Neuronal stem cell (in vitro differentiated cells): ENCODE results near the gene TMEM255B.
A peak's percentile ranks its signal among the peaks of the same experiment; 100 is the strongest.

ENCODE experiments used
- DNase-seq: peaks from one replicate; pipeline ENCODE4 v3.0.0-alpha.2; 2013; ENCODE audit warnings: low spot score
- H2AFZ ChIP-seq: one replicate; pipeline ENCODE4 v1.6.1; 2013; ENCODE audit warnings: mild to moderate bottlenecking, low read length, inconsistent platforms
- H2AK5ac ChIP-seq: 2 replicates; pipeline ENCODE4 v1.6.1; 2013; ENCODE audit warnings: low read depth, mild to moderate bottlenecking, inconsistent platforms, low read length, moderate library complexity, mixed read lengths
- H2BK120ac ChIP-seq: 2 replicates; pipeline ENCODE4 v1.6.1; 2013; ENCODE audit warnings: low read depth, mild to moderate bottlenecking, inconsistent platforms, low read length, moderate library complexity, mixed read lengths
- H2BK12ac ChIP-seq: one replicate; pipeline ENCODE4 v1.6.1; 2013; ENCODE audit warnings: low read length, inconsistent platforms
- H2BK15ac ChIP-seq: 2 replicates; pipeline ENCODE4 v1.6.1; 2013; ENCODE audit warnings: mild to moderate bottlenecking, low read length, inconsistent platforms, mixed read lengths
- H2BK5ac ChIP-seq: one replicate; pipeline ENCODE4 v1.6.1; 2013; ENCODE audit warnings: inconsistent platforms, mild to moderate bottlenecking, low read length, moderate library complexity
- H3K14ac ChIP-seq: one replicate; pipeline ENCODE4 v1.6.1; 2013; ENCODE audit warnings: low read length, inconsistent platforms
- H3K18ac ChIP-seq: 2 replicates; pipeline ENCODE4 v1.6.1; 2013; ENCODE audit warnings: low read length, inconsistent platforms
- H3K23ac ChIP-seq: 2 replicates; pipeline ENCODE4 v1.6.1; 2013; ENCODE audit warnings: low read depth, mild to moderate bottlenecking, mixed read lengths, low read length, inconsistent platforms; ENCODE audit not compliant: poor library complexity
- H3K27ac ChIP-seq: replicated peaks from 3 replicates; pipeline ENCODE4 v1.5.1; 2013; ENCODE audit warnings: low read length, inconsistent platforms
- H3K27me3 ChIP-seq, 3 experiments: 2 replicates each; pipeline ENCODE4 v1.6.1; 2013; ENCODE audit warnings: low read length in 3 of 3, mild to moderate bottlenecking in 2 of 3, inconsistent platforms in 1 of 3, low read depth in 1 of 3, mixed read lengths in 1 of 3, moderate library complexity in 1 of 3; ENCODE audit not compliant: control insufficient read depth in 3 of 3, insufficient read depth in 3 of 3
- H3K36me3 ChIP-seq, 2 donors: replicated peaks in 1 of 2; 2 replicates each; pipeline ENCODE4 v1.6.1; 2013; ENCODE audit warnings: low read length in 2 of 2; ENCODE audit not compliant: control insufficient read depth in 2 of 2, insufficient read depth in 2 of 2
- H3K4ac ChIP-seq: 2 replicates; pipeline ENCODE4 v1.6.1; 2013; ENCODE audit warnings: inconsistent platforms, mild to moderate bottlenecking, low read length, moderate library complexity
- H3K4me1 ChIP-seq, 2 donors: 1 replicate in 1 of 2; 2 replicates in 1 of 2; pipeline ENCODE4 v1.6.1; 2013; ENCODE audit warnings: low read length in 2 of 2, low read depth in 1 of 2; ENCODE audit not compliant: control insufficient read depth in 2 of 2, insufficient read depth in 1 of 2
- H3K4me2 ChIP-seq: one replicate; pipeline ENCODE4 v1.6.1; 2013; ENCODE audit warnings: mild to moderate bottlenecking, low read length, inconsistent platforms; ENCODE audit not compliant: insufficient read depth, poor library complexity, severe bottlenecking
- H3K4me3 ChIP-seq, 2 donors: 2 replicates each; pipeline ENCODE4 v1.5.1; 2013; ENCODE audit warnings: low read length in 2 of 2, mild to moderate bottlenecking in 2 of 2, inconsistent platforms in 1 of 2, moderate library complexity in 1 of 2
- H3K79me1 ChIP-seq: one replicate; pipeline ENCODE4 v1.6.1; 2013; ENCODE audit warnings: low read depth, mild to moderate bottlenecking, inconsistent platforms, low read length, moderate library complexity
- H3K9ac ChIP-seq: one replicate; pipeline ENCODE4 v1.6.1; 2013; ENCODE audit warnings: mild to moderate bottlenecking, low read depth, low read length, inconsistent platforms; ENCODE audit not compliant: poor library complexity
- H3K9me3 ChIP-seq, 2 donors: replicated peaks in 1 of 2; 2 replicates each; pipeline versions ENCODE3 to v1.6.1; 2013; ENCODE audit warnings: low read length in 2 of 2, mild to moderate bottlenecking in 2 of 2, inconsistent platforms in 1 of 2, low read depth in 1 of 2, mixed read lengths in 1 of 2, moderate library complexity in 1 of 2; ENCODE audit not compliant: control insufficient read depth in 2 of 2, insufficient read depth in 1 of 2
- H4K8ac ChIP-seq: one replicate; pipeline ENCODE4 v1.6.1; 2013; ENCODE audit warnings: low read depth, mild to moderate bottlenecking, inconsistent platforms, low read length, moderate library complexity
- H4K91ac ChIP-seq: one replicate; pipeline ENCODE4 v1.6.1; 2013; ENCODE audit warnings: low read length, low read depth, mild to moderate bottlenecking, inconsistent platforms; ENCODE audit not compliant: poor library complexity
- WGBS, 2 donors: extraction: QIAGEN DNeasy Blood & Tissue Kit; methylation state at CpG; one replicate each; pipeline ENCODE4 v1.1.7; 2013; ENCODE audit warnings: missing lambda C conversion rate in 2 of 2, mixed read lengths in 1 of 2; ENCODE audit not compliant: insufficient read length in 2 of 2, insufficient replicate concordance in 1 of 2; ENCODE audit errors: extremely low coverage in 2 of 2; 5-methylcytosine and 5-hydroxymethylcytosine counted together

The TMEM255B gene

DNA sequence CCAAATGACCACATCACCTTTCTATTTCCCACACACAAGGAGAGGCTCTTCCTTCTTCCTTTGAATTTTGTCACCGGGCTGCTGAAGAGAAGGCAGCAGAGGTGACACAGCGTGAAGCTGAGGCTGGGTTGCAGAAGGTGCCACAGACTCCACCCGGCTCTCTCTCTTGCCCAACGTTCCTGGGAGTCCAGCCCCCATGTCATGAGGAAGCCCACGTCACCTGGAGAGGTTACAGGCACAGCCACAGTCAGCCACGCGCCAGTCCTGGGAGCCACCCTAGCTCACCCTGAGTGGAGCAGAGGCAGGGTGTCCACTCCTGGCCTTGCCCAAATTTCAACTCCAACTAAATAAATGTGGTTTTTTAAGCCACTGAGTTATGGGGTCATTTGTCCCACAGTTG is 4.8 kb upstream of the TMEM255B start:
- no peak overlapping the region for H3K4me2 ChIP-seq
- H3K27me3 ChIP-seq, result peaks cover 0 to 22% (median 7%) of the 10 kb centered on the region in 3 experiments
- H2AFZ ChIP-seq, result no peak overlapping the region
- no peak overlapping the region for H3K4me3 ChIP-seq
- no peak overlapping the region for H3K4ac ChIP-seq
- H3K23ac ChIP-seq, result no peak overlapping the region
- H3K18ac ChIP-seq, result no peak overlapping the region
- no peak overlapping the region for H2BK120ac ChIP-seq
- H3K9me3 ChIP-seq, result peaks cover 9 to 18% of the 10 kb centered on the region in 2 donors
- DNase-seq, result no peak
- H3K79me1 ChIP-seq, result no peaks in the 10 kb centered on the region
- no peak overlapping the region for H3K14ac ChIP-seq
- no peak overlapping the region for H2AK5ac ChIP-seq
- H4K91ac ChIP-seq, result no peak overlapping the region
- no peak overlapping the region for H2BK12ac ChIP-seq
- H3K4me1 ChIP-seq, result peaks cover 6 to 10% of the 10 kb centered on the region in 2 donors
- H3K27ac ChIP-seq, result no peak overlapping the region
- no peak overlapping the region for H3K9ac ChIP-seq
- no peak overlapping the region for H2BK15ac ChIP-seq
- no CpG with 5 or more reads among the region's 7 CpGs for WGBS, 2 donors
- H4K8ac ChIP-seq, result no peak overlapping the region
- H3K36me3 ChIP-seq, result peaks cover 0 to 8% of the 10 kb centered on the region in 2 donors
- H2BK5ac ChIP-seq, result no peak overlapping the region

DNA sequence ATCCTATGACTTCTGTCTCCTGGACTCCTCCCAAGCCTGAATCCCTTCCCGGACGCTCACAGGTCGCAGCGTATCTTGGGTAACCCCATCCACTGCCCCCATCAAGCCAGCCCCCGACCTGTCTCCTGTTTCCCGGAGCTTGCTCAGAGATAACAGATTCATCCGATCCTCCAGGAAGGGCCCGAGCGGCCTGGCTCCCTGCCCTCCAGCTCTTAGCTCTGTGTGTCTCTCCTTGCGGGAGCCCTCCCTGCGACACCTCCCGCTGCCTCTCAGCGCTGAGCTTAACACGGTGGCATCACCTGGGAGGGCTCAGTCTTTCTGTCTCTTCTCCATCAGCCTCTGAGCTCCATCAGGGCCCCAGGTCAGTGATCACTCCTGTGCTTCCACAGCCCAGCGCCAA is 4.3 kb upstream of the TMEM255B start:
- peak overlapping the region; percentile 44 for H3K9ac ChIP-seq
- no peak overlapping the region for H3K4me2 ChIP-seq
- no peak overlapping the region for H3K27ac ChIP-seq
- H3K4me1 ChIP-seq, result peaks cover 8 to 12% of the 10 kb centered on the region in 2 donors
- peak overlapping the region; percentile 22 for H3K18ac ChIP-seq
- H2BK5ac ChIP-seq, result no peak overlapping the region
- H4K91ac ChIP-seq, result no peak overlapping the region
- peak overlapping the region; percentile 49 for H2AK5ac ChIP-seq
- H3K79me1 ChIP-seq, result no peaks in the 10 kb centered on the region
- no CpG with 5 or more reads among the region's 15 CpGs for WGBS, 2 donors
- no peak overlapping the region for H3K4ac ChIP-seq
- H2BK15ac ChIP-seq, result no peak overlapping the region
- no peak overlapping the region for H2BK12ac ChIP-seq
- no peak overlapping the region for H4K8ac ChIP-seq
- H3K9me3 ChIP-seq, result peaks cover 9 to 18% of the 10 kb centered on the region in 2 donors
- H3K23ac ChIP-seq, result no peak overlapping the region
- peaks cover 0 to 8% of the 10 kb centered on the region in 2 donors for H3K36me3 ChIP-seq
- H2AFZ ChIP-seq, result no peak overlapping the region
- no peak for DNase-seq
- H3K4me3 ChIP-seq, result no peak overlapping the region
- peaks cover 0 to 24% (median 11%) of the 10 kb centered on the region in 3 experiments for H3K27me3 ChIP-seq
- H2BK120ac ChIP-seq, result peak overlapping the region; percentile 25
- H3K14ac ChIP-seq, result peak overlapping the region; percentile 17

DNA sequence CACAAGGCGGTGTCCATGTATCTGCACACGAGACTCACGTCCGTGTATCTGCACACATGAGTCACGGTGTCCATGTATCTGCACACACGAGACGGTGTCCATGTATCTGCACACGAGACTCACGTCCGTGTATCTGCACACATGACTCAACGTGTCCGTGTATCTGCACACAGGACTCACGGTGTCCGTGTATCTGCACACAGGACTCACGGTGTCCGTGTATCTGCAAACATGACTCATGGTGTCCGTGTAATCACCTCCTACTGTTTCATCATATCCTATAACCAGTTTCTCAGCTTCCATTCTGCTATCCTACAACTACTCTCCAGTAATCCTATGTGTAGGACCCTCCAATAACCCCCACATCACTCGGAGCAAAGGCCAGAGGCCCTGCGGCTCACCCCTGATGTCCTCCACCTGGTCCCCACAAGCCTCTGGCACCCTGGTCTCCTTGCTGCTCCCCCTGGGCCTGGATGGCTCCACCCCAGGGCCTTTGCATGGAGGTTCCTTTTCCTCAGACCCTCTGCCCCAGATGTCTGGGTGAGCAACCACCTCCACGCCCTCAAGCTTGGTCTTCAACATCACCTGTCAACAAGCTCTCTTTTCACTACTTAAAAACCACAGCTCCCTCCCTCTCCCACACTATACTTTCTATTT is 2.5 kb upstream of the TMEM255B start:
- Histone ChIP-seq H3K4me3 (no peak overlapping the region), H3K4me1 (peaks cover 7 to 10% of the 10 kb centered on the region in 2 donors), H3K23ac (peak overlapping the region; percentile 22), H3K27ac (no peak overlapping the region), H3K79me1 (no peaks in the 10 kb centered on the region), H2AK5ac (no peak overlapping the region), H3K18ac (no peak overlapping the region), H2BK5ac (no peak overlapping the region), H2BK12ac (no peak overlapping the region), H3K4ac (peak overlapping the region; percentile 46), H4K8ac (no peak overlapping the region), H3K14ac (no peak overlapping the region), H2AFZ (no peak overlapping the region), H2BK120ac (no peak overlapping the region), H3K9me3 (peaks cover 0 to 11% of the 10 kb centered on the region in 2 donors), H2BK15ac (no peak overlapping the region), H3K27me3 (peaks cover 0 to 39% (median 16%) of the 10 kb centered on the region in 3 experiments), H4K91ac (no peak overlapping the region), H3K36me3 (peaks cover 0 to 2% of the 10 kb centered on the region in 2 donors), H3K4me2 (no peak overlapping the region), H3K9ac (peak overlapping the region; percentile 24)
- no CpG with 5 or more reads among the region's 20 CpGs for WGBS, 2 donors
- DNase-seq, result no peak

DNA sequence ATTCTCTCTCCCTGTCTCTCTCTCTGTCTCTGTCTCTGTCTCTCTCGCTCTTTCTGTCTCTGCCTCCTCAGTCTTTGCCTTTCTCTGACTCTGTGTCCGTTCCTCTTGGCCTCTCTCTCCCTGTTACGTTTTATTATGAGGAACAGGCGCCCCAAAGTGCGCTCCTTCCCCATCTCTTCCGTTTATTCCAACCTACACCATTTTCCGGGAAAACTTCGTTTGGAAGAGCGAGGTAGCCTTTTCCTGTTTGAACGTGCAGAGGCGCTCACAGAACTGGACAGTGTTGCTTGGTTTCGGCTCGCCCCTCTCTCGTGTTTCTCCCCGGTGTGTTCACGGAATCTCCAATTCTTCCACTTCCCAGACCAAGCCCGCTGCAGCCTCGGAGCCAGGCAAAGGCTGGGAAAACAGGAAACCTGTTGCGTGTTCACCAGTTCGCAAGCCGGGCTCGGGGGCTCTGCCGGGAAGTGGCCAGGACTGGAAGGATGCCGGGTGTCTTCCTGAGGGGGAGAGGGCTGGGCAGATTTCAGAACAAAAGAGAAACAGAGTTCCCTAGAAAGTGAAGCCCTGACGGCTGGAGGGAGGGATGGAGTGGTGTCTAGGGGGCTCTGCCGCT is 605 bp downstream of the TMEM255B start:
- H2BK5ac ChIP-seq, result no peak overlapping the region
- H3K18ac ChIP-seq, result peak overlapping the region; percentile 35
- H2BK15ac ChIP-seq, result no peak overlapping the region
- H3K4ac ChIP-seq, result no peak overlapping the region
- H3K9ac ChIP-seq, result no peak overlapping the region
- peaks cover 0 to 58% (median 16%) of the 10 kb centered on the region in 3 experiments for H3K27me3 ChIP-seq
- no peak overlapping the region for H2AK5ac ChIP-seq
- H2AFZ ChIP-seq, result peak overlapping the region; percentile 99
- H3K9me3 ChIP-seq, result peaks cover 0 to 8% of the 10 kb centered on the region in 2 donors
- H4K8ac ChIP-seq, result no peak overlapping the region
- H4K91ac ChIP-seq, result no peak overlapping the region
- WGBS, 2 donors, result no CpG with 5 or more reads among the region's 26 CpGs
- no peak overlapping the region for H2BK12ac ChIP-seq
- peak; percentile 27 for DNase-seq
- no peak overlapping the region for H2BK120ac ChIP-seq
- H3K79me1 ChIP-seq, result peaks cover 2% of the 10 kb centered on the region
- peaks cover 0 to 2% of the 10 kb centered on the region in 2 donors for H3K36me3 ChIP-seq
- no peak overlapping the region for H3K27ac ChIP-seq
- H3K4me3 ChIP-seq, result peak overlapping the region; percentile 54 to 79
- H3K4me2 ChIP-seq, result peak overlapping the region; percentile 96
- no peak overlapping the region for H3K14ac ChIP-seq
- H3K23ac ChIP-seq, result no peak overlapping the region
- peaks cover 7 to 10% of the 10 kb centered on the region in 2 donors for H3K4me1 ChIP-seq
